Midbrain (tissue), 1 donor: ENCODE data around the gene RHOC.

Source experiments
- DNase-seq: peaks from one replicate; lab custom pipeline; 2025; lab: John Stamatoyannopoulos, UW

Gene RHOC

GRCh38 chr1:112702067-112702395 lies 4.9 kb downstream of the RHOC start:
- DNase-seq, result no peak

GRCh38 chr1:112701227-112702066 lies 5.5 kb downstream of the RHOC start:
- DNase-seq, result no peak

- peak; percentile 86 for DNase-seq
Observed at GRCh38 chr1:112700290-112701226, 6.4 kb downstream of the RHOC start.

- no peak for DNase-seq
Observed at GRCh38 chr1:112699425-112700144, 7.3 kb downstream of the RHOC start.

DNA sequence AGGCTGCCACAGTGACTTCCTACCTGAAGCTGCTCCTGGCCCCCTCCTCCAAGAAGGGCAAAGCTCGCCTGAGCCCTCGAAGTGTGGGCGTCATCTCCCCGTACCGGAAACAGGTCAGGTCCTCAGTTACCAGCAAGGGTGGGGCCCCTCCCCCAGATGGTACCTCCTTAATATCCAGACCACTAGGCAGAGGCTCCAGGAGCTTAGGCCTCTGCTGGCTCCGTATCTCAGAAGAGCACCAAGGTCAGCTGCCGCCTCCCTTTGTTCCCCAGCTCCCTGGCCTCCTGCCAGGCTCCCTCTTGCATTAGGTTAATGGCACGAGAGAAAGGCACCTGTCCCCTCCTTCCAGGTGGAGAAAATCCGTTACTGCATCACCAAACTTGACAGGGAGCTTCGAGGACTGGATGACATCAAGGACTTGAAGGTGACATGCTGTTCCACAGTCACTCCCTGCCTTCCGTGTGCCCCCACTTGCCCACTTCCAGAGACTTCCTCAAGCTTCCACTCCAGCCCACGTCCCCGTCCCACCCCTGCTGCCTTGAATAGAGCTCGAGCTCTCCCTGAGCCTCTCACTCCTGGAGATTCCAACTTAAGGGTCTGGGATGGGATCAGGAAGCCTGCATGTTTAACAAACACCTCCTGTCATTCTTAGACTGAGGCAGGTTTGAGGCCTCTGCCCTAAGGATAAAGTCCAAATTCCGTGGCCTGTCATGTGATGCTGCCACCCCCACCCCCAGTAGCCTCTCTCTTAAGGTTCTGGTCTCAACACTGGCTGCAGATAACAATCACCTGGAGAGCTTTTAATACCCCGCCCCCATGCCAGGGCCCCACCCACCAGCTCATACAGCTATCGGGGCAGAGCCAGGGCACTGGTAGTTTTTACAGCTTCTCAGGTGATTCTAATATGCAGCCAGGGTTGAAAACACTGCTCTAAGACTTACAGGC lies 8.3 kb downstream of the RHOC start:
- DNase-seq, result no peak

GRCh38 chr1:112697781-112698201 lies 9.1 kb downstream of the RHOC start:
- DNase-seq, result no peak

GRCh38 chr1:112696578-112697314 lies 10.2 kb downstream of the RHOC start:
- no peak for DNase-seq

GRCh38 chr1:112695276-112695675 lies 11.7 kb downstream of the RHOC start:
- DNase-seq, result no peak

- DNase-seq, result no peak
Observed at GRCh38 chr1:112694363-112694929, 12.5 kb downstream of the RHOC start.

DNA sequence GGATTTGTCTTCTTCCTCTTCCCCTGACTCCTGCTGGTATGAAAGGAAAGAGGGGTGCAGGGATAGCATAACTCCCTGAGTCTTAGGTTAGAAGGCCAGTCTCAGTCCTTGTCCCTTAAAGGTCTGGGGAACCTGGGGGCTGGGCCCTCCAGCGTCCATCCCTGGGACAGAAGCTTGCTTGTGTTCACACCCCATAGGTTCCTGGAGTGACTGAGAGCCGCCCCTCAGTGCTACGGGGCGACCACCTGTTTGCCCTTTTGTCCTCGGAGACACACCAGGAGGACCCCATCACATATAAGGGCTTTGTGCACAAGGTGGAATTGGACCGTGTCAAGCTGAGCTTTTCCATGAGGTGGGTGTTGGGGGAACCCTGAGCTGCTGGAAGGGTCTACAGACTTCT lies 13.1 kb downstream of the RHOC start:
- DNase-seq, result no peak

DNA sequence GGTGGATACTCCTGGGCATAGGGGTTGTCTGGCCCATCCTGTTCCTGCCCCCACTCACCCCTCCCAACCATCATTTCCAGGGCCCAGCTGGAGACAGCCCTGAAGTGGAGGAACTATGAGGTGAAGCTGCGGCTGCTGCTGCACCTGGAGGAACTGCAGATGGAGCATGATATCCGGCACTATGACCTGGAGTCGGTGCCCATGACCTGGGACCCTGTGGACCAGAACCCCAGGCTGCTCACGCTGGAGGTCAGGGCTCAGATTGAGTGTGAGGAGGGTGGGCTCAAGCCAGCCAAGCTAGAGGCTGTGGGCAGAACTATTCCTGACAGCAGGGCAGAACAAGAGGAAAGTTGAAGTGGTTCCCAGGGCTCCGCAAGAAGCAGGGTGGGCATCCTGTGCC lies 14.2 kb downstream of the RHOC start:
- no peak for DNase-seq

DNA sequence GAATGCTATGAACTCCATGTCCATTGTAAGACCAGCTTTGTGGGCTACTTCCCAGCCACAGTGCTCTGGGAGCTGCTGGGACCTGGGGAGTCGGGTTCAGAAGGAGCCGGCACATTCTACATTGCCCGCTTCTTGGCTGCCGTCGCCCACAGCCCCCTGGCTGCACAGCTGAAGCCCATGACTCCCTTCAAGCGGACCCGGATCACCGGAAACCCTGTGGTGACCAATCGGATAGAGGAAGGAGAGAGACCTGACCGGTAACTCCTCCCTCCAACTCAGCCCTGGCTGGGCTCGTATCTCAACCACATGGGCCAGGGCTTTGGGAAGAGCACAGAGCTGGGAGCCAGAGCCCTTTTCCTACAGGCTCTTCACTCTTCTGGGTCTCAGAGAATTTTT lies 17.1 kb downstream of the RHOC start:
- DNase-seq, result no peak

DNA sequence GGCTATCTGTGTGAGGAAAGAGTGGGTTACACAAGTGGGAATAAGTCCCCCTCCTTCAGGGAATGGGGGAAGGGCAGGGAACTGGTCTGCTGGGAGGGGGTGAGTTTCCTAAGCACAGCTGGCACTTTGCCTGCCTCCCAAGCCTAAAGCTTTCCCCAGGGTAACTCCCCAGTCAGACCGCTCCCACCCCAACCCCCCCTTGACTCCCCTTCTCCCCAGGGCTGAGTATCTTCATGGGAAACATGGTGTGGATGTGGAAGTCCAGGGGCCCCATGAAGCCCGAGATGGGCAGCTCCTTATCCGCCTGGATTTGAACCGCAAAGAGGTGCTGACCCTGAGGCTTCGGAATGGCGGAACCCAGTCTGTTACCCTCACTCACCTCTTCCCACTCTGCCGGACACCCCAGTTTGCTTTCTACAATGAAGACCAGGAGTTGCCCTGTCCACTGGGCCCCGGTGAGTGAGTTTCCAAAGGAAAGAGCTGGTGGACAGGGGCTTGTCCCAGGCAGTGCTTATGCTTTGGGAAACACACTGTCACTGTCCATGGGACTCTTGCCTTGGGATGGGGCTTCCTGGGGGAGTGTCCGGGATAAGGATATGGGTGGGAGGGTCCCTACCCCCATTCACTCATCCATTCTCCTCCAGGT lies 17.6 kb downstream of the RHOC start:
- DNase-seq, result no peak

DNA sequence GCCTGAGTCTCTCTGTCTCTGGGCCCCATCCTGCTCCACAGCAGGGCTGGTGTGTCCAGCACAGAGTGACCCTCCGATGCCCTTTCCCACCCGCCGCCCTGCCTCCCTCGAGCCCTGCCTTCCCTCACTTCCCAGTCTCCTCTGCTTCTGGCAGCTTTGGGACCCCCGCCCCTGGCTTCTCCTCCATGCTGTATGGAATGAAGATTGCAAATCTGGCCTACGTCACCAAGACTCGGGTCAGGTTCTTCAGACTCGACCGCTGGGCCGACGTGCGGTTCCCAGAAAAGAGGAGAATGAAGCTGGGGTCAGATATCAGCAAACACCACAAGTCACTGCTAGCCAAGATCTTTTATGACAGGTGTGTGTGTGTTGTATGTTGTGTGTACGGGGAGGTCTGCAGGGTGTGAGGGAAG lies 18.1 kb downstream of the RHOC start:
- DNase-seq, result no peak

DNA sequence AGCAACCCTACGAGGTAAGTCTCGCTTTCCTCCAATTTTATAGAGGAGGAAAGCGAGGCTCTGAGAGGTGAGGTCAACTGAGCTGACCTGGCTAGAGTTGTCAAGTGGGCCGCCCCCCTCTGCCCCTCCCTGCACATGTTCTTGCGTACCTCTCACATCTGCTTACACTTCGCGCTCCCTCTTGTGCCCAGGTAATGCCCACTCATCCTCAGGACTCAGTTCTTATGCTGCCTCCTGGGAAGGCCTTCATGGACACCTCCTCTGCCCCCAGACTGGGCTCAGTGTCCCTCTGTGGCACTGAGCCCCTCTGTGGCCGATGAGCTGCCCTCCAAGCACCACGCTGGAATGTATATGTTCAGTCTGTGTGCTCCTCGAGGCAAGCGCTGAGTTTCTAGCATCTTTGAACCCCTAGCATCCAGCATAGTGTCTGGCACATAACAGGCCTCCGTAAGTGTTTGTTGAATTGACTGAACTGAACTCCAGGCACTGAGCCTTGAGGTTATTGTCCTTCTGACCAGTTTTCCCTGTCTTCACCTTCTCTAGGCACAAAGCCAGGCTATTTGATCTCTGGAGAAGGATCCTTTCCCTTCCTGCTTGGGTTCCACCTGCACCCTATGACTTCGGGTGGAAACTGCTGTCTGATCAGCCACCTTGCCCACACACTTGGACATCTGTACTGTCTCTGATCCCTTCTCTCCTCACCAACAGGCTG lies 19.0 kb downstream of the RHOC start:
- DNase-seq, result no peak

GRCh38 chr1:112687361-112687760 lies 19.6 kb downstream of the RHOC start:
- DNase-seq, result no peak

DNA sequence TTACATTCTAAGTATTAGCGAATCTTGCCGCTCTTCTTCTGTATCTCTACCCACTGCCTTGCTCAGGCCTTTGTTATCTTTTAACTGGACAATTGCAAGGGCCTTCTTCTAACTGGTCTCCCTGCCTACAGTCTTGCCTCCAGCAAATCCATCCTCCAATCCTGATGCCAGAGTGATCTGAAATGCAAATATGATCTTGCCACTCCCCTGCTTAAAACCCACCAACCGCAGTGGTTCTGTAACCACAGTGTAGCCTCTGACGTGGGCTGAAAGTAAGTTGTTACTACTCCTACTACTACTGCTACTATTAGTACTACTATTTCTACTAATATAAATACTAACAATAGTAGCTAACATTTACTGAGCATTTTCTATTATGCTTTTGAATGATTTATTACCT lies 20.1 kb downstream of the RHOC start:
- no peak for DNase-seq

GRCh38 chr1:112686417-112686816 lies 20.5 kb downstream of the RHOC start:
- DNase-seq, result no peak

GRCh38 chr1:112685913-112686312 lies 21.0 kb downstream of the RHOC start:
- no peak for DNase-seq
